Pulmonary artery endothelial cell (primary cell): Measurements from ENCODE around the gene MTHFD1L. TPM values are rescaled to one million over a fixed set of nuclear protein-coding genes. Genes with fewer than 3 reads are reported as not detected.
A peak's percentile ranks its signal among the peaks of the same experiment; 100 is the strongest.
"Not testable (repeated sequence)": the region's sequence is repeated elsewhere in the genome, so short reads cannot be mapped to it uniquely, and the experiment has no call there.

Source experiments
- DNase-seq: peaks from one replicate; pipeline ENCODE4 v3.0.0-alpha.2; 2011; ENCODE audit warnings: low read depth, low spot score
- total RNA-seq: library from RNA; depleted of rRNA; stranded (reverse); fragments of >200 nt; gene quantifications from 2 replicates; pipeline ENCODE4 v1.2.3, GENCODE V29; 2014

Gene MTHFD1L
- total RNA-seq, 1 donor from 2014 or later, result 69.3 TPM

GRCh38 chr6:151040888-151041521 is 175.5 kb downstream of the MTHFD1L start:
- DNase-seq, result peak; percentile 89

- no peak for DNase-seq
Observed at GRCh38 chr6:151041686-151042085, 176.2 kb downstream of the MTHFD1L start.

GRCh38 chr6:151042911-151043330 is 177.4 kb downstream of the MTHFD1L start:
- not testable (repeated sequence) for DNase-seq

- DNase-seq, result no peak
Observed at GRCh38 chr6:151043944-151044343, 178.4 kb downstream of the MTHFD1L start.

GRCh38 chr6:151044465-151045441 is 179.3 kb downstream of the MTHFD1L start:
- peak; percentile 92 for DNase-seq

DNA sequence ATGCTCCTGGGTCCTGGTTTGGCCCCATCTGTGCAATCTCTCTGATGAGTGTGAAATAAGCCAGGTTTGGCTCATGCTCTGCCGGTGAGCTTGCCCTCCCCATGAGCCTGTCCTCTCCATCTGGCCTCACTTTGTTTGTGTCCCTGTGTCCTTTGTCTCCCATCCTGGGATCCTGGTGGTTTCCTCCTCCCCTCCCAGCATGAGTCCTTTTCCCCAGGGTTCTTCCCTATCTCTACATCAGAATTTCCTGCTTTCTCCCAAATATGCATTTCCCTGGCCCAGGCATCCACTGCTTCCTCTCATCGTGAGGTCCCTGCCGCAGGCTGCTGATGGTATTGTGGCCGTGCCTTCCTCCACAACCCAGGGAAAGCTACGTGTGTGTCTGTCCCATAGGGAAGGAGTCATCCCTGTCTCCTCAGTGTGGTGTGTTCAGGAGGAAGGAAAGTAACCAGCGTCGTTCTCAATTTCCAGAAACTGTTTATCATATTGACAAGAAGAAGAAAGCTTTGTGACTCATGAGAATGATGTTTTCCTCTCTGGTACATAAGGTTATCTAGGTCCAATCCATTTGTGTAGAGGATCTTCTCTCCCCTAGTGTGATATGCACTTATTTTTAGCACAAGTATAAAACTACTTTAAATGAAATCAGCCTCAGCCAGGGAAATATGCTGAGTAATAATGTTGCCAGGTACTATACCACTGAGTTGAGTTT is 180.2 kb downstream of the MTHFD1L start:
- DNase-seq, result peak; percentile 83

GRCh38 chr6:151051164-151051563 is 185.7 kb downstream of the MTHFD1L start:
- no peak for DNase-seq

- DNase-seq, result no peak
Observed at GRCh38 chr6:151052021-151052646, 186.6 kb downstream of the MTHFD1L start.

DNA sequence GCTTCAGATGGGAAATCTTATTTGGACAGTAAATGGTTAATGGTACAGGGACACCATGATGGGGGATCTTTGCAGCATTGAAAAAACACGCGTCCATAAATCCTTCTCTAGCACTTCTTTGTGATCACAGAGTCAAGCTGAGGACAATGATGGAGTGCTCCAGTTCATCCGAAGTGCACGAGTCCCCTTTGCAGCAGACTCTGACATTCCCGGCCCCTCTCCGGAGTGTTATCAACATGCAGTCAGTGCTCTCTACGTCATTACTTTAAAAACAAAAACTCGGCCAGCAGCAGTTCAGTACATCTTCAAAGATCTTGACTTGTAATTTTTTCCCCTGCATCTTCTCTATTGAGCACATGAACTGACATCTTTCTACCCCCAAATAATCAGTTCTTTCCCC is 188.8 kb downstream of the MTHFD1L start:
- no peak for DNase-seq

DNA sequence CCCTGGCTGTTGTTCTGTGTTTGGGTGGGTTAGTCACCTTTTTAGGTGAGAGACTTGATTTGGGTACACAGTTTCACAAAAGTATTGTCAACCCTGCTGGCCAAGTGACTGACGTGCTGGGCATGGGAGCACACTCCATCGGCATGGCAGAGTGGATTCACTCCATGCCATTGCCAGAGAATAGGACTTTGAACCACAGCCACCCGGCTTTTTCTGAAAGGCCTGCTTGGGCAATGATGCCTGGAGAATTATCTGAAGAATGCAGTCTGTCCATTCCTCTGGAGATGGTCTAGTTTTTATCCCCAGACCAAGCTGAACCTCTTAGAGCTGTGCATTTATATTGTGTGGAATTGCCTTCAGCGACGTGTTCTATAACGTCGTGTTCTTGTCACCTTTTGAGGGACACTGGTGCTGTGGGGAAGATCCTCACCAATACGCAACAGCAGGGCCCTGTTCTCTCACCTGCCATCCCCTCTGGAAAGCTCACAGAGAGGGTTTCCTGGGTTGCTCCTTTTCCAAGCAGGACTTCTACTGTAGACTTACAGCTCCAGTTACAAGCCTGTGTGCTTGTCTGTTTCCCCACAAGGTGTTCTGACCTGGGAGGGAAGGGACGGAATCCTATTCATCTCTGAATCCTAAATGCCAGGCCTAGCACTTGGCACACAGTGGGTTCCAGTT is 190.9 kb downstream of the MTHFD1L start:
- no peak for DNase-seq

- DNase-seq, result no peak
Observed at GRCh38 chr6:151057061-151057460, 191.6 kb downstream of the MTHFD1L start.

DNA sequence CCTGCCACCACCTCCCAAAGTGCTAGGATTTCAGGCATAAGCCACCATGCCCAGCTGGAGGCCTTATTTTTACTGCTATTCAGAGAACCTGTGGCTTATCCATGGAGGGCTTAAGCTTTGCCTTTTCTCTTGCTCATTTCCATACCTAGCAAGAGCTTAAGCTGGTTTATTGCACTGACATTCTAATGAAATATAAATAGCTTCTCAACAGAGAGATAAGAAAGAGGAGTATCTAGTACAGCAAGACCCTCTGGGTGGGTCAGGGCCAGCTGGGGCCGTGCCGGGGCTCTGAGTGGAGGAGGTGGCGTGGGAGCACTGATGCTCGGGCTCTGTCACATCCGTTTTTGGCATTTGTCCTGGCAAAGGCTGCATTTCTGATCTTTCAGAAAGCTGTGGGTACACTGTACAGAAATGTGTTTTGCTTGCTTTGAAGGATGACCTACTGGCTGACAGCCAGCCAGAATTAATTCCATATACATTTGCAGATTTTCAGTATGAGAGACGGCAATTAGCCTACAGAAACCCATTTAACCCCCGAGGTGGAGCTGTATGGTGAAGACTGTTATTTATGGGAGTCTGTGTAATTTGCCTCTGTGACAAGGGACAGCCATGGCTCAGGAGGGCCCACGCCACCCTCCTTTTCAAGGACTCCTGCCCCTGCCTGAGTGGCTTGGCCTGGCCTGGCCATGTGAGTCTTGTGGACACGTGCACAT is 192.7 kb downstream of the MTHFD1L start:
- DNase-seq, result no peak

DNA sequence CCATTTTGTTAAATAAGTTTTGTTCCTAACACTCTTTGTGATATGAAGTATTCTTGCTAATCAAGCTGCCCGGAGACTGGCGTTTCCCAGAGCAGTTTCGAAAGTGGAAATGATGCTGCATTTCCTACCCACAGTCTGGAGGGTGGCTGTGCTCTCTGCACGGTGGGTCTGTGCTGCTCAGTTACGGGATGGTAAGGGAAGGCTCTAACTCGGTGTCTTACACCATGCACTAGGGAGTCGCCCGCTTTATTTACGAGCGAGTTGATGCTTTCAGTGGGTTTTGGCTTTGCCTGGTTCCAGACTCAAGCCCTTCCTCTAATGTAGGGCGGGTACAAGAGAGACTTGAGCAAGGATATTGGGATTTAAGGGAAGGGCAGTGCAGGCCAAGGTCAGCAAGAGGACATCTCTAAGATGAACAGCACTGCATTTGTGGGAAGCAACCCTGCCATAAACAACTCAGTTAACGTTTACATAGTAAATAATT is 194.2 kb downstream of the MTHFD1L start:
- DNase-seq, result no peak

- DNase-seq, result peak; percentile 83
Observed at GRCh38 chr6:151060096-151060765, 194.7 kb downstream of the MTHFD1L start.

GRCh38 chr6:151060766-151061531 is 195.4 kb downstream of the MTHFD1L start:
- no peak for DNase-seq

- DNase-seq, result no peak
Observed at GRCh38 chr6:151063352-151063751, 197.8 kb downstream of the MTHFD1L start.

DNA sequence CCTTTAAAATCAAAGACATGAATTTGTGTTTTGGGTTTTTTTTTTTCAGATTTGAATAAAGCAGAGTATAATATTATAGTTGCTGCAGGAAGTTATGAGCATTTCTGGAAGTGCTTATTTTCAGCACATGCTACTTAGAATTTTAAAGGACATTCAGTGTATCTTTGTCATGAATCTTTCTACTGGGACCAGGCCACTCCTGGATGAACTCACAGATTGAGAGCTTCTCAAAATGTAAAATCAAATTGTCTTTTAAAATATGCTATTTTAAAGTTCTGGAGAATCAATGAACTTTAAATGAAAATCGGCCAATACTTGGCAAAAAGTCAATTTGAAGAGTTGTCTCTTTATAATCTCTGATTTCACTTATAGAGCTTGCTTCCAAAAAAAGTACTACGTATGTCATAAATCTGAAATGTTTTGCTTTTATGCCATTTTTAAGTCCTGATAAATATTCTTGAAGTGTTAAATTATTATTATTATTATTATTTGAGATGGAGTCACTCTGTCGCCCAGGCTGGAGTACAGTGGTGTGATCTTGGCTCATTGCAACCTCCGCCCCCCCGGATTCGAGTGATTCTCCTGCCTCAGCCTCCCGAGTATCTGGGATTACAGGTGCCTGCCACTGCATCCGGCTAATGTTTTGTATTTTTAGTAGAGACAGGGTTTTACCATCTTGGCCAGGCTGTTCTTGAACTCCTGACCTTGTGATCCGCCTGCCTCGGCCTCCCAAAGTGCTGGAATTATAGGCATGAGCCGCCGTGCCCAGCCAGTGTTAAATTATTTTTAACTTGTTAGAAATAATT is 198.5 kb downstream of the MTHFD1L start:
- no peak for DNase-seq
